HG02970 (cell line): ENCODE measurements around the gene P3H4.

Experiments
- ATAC-seq: cut with Tn5 transposase; IDR thresholded peaks from one replicate; pipeline ENCODE4 v1.9.1; 2021; ENCODE audit warnings: mild to moderate bottlenecking, moderate library complexity, moderate number of reproducible peaks; ENCODE audit not compliant: unreplicated experiment, low FRiP score

P3H4 gene

DNA sequence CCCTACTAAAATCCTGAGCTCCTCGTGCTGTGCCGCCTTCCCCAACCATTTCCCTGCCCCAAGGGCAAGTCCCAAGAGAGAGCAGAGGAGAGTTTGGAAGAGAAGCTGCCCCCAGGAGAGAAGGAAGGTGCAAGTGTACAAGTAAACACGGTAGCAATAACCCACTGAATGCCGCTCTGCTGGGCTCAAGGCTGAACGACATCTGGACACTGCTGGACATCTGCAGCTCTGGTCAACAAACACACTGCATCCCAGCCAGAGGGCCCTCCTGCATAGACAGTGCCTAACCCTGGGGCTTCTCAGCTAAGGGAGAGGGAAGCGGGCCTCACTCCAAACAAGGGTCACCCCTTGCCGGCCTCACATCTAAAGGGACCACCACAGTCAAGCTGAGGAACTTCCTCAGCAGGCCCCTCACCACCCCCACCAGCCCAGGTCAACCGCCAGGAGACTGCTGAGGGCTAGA, 38.0 kb downstream of the P3H4 start:
- no peak for ATAC-seq

DNA sequence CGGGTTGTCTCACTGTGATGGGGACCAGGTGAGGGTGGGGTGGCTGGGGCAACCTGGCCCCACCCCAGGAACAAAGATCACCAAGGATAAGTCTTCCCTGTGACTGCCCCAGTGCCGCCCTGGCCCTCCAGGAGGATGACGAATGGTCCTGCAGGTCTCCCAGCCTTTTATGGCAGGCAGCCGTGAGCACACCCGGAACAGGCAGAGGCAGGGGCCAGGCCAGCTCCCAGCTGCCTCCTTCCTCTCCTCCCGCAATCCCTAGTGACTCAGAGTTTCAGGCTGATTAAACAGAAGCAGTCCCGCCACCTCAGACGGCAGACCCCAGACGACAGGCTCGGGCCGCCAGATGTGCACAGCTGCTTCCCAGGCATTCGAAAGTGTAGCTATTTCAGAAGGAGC, 38.6 kb downstream of the P3H4 start:
- ATAC-seq = no peak

DNA sequence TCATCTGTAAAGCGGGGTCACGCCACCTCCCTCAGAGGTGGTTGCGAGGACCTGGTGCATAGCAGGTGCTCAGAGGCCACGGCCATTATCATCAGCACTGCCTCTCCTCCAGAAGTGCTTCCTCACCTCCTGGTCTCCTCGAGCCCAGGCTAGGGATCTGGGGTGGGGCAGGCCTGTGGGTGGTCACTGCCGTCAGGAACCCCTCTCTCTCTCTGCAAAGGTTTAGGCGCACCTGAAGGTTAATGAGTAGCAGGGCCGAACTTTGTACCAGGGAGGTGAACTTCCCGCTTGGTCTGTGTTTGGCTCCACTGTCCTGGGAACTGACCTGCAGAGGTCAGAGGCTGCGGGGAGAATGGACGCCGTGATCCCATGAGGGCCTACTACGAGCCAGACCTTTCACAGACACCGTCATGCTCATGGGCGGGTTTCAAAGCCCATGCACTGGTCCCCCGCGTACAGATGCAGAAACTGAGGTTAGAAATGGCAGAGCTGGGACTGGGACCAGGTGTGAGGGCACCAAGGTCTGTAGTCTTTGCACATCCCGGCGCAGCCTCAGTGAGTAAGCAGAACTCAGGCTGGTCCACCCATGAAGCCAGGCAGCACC, 39.1 kb downstream of the P3H4 start:
- ATAC-seq = no peak

DNA sequence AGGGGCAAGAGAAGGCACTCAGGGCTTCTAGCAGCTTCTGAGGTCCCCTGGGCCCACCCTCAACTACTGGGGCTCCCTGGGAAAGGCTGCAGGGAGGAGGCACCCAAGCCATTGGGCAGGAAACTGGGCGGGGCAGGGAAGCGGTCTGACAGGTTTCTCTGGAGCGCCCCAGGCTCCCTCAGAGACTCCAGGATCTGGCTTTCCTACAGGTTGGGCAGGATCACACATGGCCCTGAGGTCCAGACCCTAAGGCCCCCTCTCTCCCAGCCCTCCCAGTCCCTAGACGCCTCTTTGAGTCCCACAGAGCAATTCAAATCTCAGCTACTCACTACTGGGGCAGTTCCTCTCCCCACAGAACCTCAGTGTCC, 39.5 kb downstream of the P3H4 start:
- no peak for ATAC-seq

GRCh38 chr17:41771389-41772206, 40.2 kb downstream of the P3H4 start:
- ATAC-seq = no peak

GRCh38 chr17:41769985-41770384, 41.8 kb downstream of the P3H4 start:
- no peak for ATAC-seq

DNA sequence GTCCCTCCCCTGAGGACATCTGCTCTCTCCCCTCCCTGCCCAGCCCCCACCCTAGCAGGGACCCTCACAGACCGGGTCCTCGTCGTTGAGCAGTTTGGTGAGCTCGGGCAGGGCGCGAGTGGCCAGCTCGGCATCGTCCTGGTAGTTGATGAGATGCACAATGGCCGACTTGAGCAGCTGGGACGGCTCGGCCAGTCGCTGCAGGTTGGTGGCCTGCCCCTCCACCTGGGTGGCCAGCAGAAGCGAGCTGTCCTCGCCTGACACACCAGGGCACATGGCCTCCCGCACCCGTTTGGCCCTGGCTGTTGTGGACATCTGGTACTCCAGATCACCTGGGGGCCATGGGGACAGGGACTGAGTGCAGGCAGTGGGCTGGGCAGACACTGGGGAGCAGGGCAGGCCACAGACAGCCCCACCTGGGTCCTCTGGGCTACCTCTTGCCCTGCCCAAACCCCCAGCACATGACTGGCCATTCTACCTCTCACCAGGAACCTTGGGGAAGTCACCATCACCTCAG, 42.3 kb downstream of the P3H4 start:
- no peak for ATAC-seq

DNA sequence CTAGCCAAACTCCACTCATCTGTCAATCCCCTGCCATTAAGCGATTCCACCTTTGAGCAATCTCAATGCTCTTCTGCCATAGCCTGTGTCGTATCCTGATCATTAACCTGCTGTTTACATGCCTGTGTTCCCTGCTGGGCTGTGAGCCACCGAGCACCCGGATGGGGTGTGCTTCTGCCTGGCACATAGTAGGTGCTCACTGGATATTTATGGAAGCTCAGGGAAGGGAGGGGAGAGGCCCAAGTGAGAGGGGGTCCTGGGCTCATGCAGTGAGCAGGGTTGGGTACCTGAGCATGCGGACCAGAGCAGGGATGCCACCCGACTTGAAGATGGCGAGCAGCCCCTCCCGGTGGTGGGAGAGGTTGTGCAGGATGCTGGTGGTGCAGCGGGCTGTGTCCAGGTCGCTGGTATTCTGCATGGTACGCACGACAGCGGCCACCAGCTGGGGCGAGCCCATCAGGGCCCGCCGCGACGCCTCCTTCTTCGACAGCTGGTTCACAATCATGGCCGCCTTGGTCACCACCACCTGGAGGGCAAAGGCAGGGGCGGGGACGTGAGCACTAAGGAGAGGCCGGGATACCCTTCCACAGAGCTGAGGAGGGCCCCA, 43.0 kb downstream of the P3H4 start:
- ATAC-seq = no peak

GRCh38 chr17:41767324-41768042, 44.3 kb downstream of the P3H4 start:
- no peak for ATAC-seq

GRCh38 chr17:41766135-41766534, 45.6 kb downstream of the P3H4 start:
- ATAC-seq = no peak

- no peak for ATAC-seq
Observed at GRCh38 chr17:41763327-41763726, 48.4 kb downstream of the P3H4 start.

- no peak for ATAC-seq
Observed at GRCh38 chr17:41762841-41763240, 48.9 kb downstream of the P3H4 start.

DNA sequence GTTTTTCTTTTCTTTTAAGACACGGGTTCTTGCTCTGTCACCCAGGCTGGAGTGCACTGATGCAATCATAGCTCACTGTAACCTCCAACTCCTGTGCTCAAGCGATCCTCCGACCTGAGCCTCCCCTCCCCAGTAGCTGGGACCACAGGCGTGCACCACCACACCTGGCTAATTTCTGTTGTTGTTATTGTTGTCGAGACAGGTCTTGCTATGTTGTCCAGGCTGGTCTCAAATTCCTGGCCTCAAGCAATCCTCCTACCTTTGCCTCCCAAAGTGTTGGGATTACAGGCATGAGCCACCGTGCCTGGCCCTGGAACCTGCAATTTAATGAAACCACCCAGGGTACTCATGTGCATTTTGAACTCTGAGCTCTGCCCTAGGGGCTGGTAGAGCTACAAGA, 49.4 kb downstream of the P3H4 start:
- ATAC-seq = no peak

GRCh38 chr17:41760878-41761277, 50.9 kb downstream of the P3H4 start:
- no peak for ATAC-seq

GRCh38 chr17:41758601-41759000, 53.1 kb downstream of the P3H4 start:
- no peak for ATAC-seq

DNA sequence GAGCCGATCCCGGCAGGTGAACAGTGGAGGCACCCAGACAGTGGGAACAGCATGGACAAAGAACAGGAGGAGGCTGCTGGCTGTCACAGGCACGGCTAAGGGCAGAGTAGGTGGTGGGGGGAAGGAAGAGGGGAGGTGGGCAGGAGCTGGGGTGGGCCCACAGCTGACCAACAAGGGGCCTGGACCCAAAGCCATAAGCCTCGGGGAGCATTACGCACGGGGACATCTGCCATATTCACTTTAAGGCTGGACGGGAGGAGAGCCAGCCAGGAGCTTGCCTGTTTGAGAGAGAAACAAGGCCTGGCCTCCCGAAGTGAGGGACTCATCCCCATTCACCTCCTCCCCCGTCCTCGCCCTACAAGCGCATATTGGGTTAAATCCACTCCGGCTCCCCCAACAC, 57.7 kb downstream of the P3H4 start:
- no peak for ATAC-seq
